Measurements from ENCODE around the gene RPSA. TPM values are rescaled to one million over a fixed set of nuclear protein-coding genes. Genes with fewer than 3 reads are reported as not detected.
"Not testable (repeated sequence)": the region's sequence is repeated elsewhere in the genome, so short reads cannot be mapped to it uniquely, and the experiment has no call there.

RPSA gene
- total RNA-seq, result 1,385 TPM

DNA sequence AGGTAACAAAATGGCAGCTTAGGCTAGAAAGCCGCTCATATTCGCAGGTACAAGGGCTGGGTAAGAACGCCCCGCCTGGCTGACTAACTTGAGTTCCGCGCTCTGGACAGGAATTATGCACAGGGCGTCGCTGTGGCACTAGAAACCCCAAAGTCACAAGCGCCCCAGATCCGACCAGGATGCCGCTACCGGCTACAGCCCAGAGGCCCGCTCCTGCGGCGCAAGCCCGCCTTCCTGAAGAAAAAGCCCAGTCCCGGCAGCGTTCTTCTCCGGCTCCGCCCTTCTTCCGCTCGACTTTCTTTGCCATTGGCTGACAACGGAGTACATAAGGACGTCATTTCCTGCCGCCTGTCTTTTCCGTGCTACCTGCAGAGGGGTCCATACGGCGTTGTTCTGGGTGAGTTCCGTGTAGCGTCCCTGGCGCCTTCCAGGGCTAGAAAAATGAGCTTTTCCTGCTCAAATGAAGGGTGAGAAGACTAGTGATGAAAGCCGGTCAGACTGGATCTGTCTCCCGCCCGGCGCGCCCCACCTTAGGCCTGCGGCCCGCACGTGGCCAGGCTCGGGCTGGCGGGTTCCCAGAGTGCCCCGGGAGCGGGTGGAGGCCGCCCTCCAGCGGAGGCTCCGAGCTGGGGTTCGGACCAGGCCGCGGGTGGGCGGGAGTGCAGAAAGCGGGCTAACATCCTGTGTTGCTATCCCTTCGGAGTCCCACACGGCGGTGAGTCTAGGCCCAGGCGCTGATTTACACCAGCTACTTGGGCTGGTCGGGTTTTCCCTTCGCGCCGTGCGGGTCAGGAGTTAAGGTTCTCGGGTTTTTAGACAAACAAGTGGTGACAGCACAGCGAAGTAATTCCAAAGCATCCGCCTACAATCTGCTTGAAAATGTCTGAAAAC is at the start of gene RPSA:
Gene RPSA, plus strand, starts transcription at position 353 of the 891 bp plus-strand sequence. CDS start 934 bp downstream, outside the sequence.
- ATAC-seq, result peak; percentile 97

DNA sequence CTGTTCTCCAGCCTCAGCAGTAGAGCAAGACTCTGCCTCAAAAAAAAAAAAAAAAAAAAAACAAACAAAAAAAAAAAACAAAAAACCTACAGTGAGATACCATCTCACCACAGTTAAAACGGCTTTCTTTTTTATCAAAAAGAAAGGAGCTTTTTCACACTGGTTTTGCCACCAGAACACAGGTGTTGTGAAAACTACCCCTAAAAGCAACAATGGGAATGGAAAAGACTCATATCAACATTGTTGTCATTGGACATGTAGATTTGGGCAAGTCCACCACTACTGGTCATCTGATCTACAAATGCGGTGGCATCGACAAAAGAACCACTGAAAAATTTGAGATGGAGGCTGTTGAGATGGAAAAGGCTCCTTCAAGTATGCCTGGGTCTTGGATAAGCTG is 48.2 kb upstream of the RPSA start:
- no peak for ATAC-seq

DNA sequence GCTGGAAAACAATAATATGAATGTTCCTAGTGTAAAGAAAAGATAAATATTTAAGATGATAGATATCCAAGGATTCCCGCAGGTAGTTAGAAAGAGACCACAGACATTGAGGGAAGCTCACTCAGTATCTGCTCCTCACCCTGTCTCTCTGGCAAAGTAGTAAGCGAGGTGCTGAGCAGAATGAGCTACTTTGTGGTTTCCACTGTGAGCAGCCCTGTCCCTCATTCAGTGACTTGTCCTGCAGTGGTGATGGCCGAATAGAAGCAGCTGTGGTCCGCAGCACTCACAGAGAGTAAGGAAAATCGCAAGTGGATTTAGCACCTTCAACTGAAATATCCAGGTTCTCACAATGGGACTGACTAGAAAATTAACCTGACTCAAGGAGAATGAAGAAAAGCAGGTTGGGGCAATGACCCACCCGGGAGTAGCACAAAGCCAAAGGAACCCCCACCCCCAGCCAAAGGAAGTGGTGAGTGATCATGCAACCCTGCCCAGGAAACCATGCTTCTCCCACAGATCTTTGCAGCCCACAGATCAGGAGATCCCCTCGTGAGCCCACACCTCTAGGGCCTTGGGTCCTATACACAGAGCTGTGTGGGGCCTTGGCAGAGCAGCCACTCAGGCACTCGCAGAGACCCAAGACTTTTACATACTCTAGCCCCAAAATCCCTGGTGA is 45.1 kb upstream of the RPSA start:
- no peak for ATAC-seq

DNA sequence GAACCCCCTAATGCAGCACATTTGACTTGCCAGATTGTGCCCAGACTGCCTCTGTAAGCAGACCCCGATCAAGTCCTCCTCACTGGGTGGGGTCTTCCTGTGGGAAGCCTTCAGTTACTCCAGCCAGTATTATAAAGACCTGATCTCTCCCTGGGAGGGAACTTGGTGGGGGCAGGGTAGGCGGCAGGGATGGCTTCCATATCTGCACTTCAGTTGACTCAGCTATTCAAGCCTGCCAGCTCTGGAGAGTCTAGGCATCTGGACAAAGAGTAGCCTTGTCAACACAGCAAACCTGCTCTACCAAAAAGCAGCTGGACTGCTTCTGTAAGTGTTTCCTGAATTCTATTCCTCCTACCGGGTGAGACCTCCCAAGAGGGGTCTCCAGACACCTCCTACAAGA is 44.3 kb upstream of the RPSA start:
- no peak for ATAC-seq

DNA sequence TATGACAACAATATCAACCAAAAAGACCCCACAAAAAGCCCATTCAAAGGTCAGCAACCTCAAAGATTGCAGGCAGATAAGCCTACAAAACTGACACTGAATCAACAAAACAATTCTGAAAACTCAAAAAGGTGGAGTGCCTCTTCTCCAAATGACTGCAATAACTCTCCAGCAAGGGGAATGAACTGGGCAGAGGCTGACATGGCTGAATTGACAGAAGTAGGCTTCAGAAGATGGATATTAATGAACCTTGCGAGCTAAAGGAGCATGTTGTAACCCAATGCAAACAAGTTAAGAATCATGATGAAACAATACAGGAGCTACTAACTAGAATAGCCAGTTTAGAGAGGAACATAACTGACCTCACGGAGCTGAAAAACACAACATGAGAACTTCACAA is 43.7 kb upstream of the RPSA start:
- ATAC-seq, result no peak

DNA sequence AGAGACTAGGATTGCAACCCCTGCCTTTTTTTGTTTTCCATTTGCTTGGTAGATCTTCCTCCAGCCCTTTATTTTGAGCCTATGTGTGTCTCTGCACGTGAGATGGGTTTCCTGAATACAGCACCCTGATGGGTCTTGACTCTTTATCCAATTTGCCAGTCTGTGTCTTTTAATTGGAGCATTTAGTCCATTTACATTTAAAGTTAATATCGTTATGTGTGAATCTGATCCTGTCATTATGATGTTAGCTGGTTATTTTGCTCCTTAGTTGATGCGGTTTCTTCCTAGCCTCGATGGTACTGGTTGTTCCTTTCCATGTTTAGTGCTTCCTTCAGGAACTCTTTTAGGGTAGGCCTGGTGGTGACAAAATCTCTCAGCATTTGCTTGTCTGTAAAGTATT is 36.1 kb upstream of the RPSA start:
- not testable (repeated sequence) for ATAC-seq

DNA sequence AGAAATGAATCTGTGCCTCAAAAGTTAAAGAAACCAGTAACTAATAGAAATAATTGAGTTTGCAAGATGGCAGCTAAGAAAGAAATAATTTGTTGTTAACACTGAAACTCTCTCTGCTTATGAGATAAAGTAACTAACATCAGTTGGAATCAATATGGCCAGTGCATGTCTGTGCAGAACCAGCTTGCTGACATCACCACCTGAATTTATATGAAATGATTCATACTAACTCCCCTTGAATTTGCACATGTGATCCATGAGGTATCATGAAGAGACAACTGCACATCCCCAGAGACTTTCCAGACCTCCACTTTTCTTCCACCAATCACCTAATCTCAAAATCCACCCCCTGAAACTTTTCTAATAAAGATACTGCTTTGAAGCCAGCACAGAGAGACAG is 33.7 kb upstream of the RPSA start:
- ATAC-seq, result no peak

DNA sequence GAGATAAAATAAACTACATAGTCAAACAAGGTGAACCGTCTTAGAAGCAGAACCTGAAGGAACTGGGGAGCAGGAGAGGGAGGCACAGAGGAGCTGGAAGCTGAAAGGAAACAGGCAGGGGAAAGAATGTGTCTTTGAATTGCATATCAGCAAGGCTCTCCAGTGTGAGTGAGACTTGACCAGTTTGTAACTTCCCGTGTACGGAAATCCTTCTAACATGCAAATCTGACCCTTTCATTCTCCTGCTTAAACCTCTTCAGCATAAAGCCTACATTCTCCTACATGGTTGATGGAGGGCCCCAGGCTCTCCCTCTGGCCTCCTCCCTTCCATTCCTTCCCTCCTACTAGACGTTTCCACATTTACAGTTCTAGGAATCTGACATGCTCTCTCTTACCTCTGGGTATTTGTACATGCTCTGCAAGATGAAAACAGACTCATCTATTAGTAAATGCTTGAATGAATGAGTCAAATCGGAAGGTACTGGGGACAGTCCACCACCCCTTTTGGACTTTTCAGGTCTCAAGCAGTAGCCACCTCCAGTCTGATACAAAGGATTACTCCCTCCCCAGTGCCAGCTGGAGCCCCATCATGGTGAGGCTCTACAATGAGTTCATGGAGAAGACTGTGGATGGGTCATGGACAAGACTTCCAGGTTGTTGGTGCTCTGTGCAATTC is 29.4 kb upstream of the RPSA start:
- ATAC-seq, result no peak

DNA sequence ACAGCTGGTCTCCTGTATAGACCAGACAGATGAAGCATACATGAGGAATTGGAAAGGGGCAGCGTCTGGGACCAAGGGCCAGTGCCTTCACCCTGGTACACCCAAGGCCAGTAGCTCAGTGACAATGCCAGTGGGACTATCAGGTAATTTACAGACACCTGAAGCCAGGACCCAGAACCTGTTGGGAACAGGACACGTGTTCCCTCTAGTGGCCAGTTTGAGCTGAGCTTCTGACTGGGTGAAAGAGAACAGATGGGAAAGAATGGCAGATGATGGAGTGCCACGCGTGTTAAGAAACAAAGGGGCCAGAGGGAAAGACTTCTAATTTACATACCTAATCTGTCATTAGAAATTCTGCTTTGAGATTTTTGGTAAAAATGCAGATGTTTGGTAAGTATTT is 28.4 kb upstream of the RPSA start:
- ATAC-seq, result peak; percentile 64

DNA sequence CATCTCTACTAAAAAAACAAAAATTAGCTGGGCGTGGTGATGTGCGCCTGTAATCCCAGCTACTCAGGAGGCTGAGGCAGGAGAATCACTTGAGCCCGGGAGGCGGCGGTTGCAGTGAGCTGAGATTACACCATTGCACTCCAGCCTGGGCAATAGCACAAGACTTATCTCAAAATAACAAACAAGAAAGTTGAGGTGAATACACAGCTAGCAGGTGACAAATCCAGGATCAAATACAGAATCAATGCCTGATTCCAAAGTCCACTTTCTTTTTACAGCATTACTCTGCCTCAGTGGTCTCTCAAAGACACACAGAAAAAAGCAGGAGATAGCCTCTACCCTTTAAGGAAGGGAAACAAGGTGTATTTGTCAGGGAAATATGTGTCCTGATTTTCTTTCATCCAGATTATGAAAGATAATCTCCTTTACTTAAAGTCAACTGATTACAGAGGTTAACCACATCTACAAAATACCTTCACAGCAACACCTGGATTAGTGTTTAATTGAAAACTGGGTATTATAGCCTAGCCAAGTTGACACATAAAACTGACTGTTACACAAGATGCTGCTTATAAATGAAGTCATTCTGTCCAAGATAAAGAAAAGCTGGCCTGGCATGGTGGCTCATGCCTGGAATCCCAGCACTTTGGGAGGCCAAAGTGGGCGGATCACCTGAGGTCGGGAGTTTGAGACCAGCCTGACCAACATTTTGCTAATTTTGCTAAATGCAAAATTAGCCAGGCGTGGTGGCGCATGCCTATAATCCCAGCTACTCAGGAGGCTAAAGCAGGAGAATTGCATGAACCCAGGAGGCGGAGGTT is 27.4 kb upstream of the RPSA start:
- no peak for ATAC-seq

DNA sequence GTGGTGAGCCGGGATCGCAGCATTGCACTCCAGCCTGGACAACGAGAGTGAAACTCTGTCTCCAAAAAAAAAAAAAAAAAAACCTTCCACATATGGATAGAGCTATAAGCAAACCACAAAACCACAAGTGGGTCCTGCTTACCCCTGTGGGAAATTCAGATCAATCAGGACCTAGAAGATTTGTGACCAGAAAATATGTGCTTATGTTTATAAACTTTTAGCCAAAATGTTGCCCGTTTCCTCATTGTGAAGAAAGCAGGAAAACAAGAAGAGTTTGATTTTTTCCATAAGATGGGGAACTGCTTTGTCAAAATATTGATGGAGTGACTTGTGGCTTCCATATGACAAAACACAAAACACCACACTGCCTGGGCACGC is 26.8 kb upstream of the RPSA start:
- ATAC-seq, result no peak

DNA sequence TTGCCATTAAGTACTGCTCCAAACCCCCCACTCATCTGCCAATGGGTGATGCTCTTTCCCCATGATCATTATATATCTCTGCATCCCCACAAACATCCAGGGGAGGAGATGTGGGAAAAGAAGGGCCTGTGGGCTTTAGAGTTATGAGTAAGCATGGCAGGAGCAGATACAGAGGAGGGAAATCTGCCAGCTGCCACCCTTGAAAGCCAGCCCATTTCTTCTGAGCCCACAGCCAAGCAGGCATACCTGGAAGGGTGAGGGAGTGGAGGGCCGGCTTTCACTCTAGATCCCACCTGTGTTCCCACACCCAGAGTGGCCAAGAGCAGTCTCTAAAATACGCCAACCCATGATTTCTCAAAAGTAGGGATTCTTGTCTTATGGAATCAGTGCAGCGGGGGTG is 25.1 kb upstream of the RPSA start:
- no peak for ATAC-seq

DNA sequence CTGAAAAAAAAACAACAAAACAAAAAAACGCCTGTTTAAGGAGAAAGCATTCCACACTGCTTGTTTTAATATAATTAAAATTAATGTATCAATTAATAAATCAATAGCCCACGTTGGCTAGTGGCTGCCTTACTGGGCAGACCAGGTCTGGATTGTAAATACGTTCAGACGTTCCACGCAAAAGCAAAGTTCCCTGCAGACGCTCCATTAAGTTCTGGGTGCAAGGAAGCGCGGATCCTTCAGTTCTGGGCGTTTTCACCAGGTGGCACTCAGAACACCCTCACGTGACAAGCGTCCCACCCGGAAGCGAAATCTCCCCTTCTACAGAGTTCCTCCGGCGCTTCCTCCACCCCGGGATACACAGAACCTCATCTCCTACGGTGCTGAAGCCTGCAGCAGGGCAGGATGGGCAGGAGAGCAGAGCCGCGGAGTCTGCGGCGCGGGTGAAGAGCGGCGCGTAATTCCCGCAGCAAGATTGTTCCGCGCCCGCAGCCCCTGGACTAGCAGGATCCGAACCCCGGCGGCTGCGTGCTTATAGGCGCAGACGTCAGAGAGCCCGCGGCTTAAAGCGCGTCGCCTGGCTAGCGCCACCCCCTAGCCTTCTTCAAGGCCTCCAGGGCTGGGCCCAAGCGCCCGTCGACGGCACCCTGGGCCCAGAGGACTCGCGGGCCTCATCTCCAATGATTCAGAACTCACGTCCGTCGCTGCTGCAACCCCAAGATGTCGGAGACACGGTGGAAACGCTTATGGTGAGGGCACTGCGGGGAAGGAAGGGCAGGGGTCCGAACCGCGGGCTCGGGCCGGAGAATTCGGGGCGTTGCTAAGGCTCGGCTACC is 23.3 kb upstream of the RPSA start, which contains the start of gene SLC25A38:
Gene SLC25A38, plus strand, starts transcription at position 326 of the 836 bp plus-strand sequence. Its CDS starts 355 bp downstream, at position 681.
- peak; percentile 86 for ATAC-seq

DNA sequence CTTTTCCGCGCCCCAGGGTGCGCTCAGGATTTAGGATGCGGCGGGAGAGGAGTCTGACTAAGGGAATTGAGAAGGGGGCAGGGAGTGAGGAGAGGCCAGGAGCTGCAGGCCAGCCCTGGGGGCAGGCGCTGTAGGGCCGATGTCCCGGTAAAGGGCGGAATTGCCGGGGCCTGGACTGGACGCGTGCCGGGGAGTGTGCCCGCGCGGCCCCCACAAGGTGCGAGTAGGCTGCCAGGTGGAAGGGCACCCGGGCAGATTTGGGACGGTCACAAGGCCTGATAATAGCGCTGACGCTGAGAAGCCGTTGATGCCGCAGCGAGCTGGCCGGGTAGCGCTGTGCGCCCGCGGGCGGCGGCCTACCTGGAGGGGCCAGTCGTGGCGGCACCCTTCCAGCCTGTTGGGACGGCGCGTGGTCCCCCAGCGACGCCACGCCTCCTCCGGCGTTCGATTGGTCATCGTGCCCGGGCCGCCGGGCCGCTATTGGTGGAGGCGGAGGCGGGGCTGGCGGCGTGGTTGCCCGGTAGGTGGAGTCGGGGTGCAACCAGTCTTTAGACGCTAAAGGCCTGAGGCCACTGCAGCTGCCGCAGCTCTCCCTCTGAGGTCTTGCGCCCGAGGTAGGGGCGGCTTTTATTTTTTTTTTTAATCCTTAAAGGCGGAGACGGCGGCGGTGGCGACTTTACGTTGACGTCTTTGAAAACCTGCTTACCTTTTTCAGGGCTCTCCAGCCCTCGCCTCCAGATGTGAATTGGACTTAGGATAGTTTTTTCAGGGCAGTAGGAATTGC is 22.4 kb upstream of the RPSA start:
- ATAC-seq, result peak; percentile 97

DNA sequence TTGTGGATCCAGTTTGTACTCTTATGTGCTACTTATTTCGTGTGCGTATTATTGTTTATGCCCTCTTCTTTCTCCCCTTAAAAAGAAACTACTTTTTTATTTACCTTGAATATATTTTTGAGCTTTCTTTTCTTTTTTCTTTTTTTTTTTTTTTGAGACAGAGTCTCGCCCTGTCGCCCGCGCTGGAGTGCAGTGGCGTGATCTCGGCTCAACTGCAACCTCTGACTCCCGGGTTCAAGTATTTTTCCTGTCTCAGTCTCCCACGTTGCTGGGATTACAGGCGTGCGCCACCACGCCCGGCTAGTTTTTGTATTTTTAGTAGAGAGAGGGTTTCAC is 21.9 kb upstream of the RPSA start:
- no peak for ATAC-seq

DNA sequence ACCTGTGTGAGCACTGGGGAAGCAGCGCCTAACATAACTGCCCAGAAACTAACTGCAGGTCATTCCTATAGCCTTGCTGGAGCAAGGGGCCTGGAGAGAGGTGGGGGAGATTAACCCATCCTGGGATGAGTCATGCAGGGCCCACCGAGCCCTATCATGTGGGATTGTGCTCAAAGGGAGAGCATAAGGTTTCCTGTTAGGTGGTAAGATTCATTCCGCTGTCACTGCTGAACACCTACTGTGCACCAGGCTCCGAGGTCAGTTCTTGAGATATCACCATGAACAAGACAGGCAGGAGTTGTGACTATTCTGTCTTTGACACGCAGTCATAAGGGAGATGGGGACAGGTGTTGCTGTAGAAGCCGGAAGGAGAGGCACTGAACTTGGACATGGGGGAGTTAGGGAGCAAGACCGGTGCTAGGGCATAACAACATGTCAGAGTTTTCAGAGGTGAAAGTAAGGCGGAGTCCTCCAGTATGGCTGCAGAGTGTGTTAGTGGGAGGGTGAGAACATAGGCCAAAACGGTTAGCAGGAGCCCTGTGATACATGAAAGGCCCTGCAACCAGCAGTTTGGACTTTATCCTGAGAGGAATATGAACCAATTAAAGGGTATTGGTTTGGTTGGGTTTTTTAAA is 20.9 kb upstream of the RPSA start:
- no peak for ATAC-seq

DNA sequence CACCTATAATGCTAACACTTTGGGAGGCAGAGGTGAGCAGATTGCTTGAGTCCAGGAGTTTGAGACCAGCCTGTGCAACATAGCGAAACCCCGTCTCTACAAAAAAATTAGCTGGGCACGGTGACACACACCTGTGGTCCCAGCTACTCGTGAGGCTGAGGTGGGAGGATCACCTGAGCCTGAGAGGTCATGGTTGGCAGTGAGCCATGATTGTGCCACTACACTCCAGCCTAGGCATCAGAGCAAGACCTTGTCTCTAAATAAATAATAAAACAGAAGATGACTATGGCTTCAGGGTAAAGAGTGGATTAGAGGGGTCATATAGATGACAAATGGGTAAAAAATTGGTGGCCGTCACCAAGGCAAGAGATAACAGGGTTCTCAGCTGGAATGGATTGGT is 20.2 kb upstream of the RPSA start:
- ATAC-seq, result no peak

DNA sequence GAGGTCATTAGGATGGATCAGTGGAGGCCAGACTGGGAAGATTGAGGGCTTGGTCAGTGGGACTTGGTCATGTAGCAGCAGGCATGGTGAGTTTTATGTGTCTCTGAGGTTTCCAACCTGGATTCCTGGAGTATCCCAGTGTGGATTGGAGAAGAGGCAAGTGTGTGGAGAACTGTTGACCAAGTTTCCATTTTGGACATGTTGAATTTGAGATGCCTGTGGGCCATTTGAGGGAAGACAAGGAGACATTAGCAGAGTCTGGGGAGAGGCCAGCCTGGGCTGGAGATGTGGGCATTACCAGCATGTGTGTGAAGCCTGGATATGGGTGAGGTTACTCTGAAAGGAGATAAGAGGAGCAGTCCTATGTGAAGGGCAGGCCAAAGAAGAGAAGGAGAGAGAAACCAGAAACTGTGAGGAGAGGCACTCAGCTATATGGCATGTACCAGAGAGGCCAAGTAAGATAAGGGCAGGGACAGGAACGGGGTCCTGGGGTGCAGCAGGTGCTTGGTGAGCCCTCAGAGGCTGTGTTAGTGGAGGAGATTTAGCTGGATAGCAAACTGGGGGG is 19.0 kb upstream of the RPSA start:
- no peak for ATAC-seq

DNA sequence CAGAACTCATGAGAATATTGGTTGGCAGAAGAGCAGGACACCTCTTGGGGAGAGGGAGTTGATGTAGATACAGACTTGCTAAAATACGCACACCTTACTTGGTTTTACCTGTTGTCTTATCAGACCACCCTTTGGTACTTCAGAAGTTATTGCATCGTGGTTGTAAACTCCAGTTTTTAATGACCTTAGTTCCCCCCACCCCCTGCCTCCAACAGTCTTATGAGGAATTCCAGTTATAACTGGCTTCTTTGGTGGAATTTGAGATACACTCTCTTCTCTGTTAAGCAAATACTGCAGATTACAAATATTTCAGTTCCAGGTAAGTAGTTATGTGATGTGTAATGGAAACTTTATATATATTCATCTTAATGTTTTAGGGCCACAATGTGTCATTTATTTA is 18.4 kb upstream of the RPSA start:
- no peak for ATAC-seq

DNA sequence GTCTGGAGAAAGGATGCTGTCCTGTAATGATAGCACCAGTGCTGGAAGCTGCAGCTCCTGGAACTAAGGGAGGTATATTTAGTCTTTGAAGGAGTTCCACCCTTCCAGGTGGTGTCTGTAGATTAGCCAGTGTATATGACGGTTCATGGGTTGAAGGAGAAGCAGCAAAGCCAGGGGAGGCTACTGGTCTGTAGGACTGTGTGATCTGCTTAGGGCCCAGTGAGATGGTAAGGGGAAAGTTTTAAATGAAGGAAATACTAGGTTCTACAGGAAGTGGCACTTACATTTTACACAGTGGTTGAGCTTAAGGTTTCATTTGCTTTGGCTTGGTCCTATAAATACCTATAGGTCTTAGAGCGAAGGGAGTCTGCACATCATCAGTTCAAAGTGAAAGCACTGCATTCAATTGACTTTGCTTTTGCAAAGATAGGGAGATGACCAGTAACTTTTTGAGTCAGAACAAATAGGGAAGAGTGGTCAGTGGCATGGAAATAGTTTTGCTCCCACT is 17.7 kb upstream of the RPSA start:
- ATAC-seq, result no peak
